Upper lobe of right lung (tissue), 1 donor: ENCODE results near the gene GPR142. TPM values are rescaled to one million over a fixed set of nuclear protein-coding genes. Genes with fewer than 3 reads are reported as not detected.

Experiments
- ATAC-seq: fragments of 200-7000 bp; cut with Tn5 transposase; one replicate; pipeline ENCODE4 v1.9.1; 2020; ENCODE audit warnings: mild to moderate bottlenecking, moderate library complexity
- DNase-seq: peaks from one replicate; pipeline ENCODE4 v3.0.0-alpha.2; 2020
- H3K27ac ChIP-seq: fragments of 200-600 bp; one replicate; pipeline ENCODE4 v1.8.0; 2022
- H3K27me3 ChIP-seq: fragments of 200-600 bp; one replicate; pipeline ENCODE4 v1.8.0; 2022; ENCODE audit warnings: mild to moderate bottlenecking
- H3K36me3 ChIP-seq: fragments of 200-600 bp; one replicate; pipeline ENCODE4 v1.8.0; 2022
- H3K4me1 ChIP-seq: fragments of 200-600 bp; one replicate; pipeline ENCODE4 v1.8.0; 2022
- H3K4me3 ChIP-seq: fragments of 200-600 bp; one replicate; pipeline ENCODE4 v1.8.0; 2022; ENCODE audit warnings: mild to moderate bottlenecking
- H3K9me3 ChIP-seq: fragments of 200-600 bp; one replicate; pipeline ENCODE4 v1.8.0; 2022
- CTCF ChIP-seq: fragments of 200-600 bp; IDR thresholded peaks from one replicate; pipeline ENCODE4 v1.8.0; 2022; ENCODE audit warnings: antibody characterized with exemption
- intact Hi-C: fragments of 100-400 bp; cut with DNase I; formaldehyde crosslinking; loops from one replicate; pipeline ENCODE4 v1.11.0; 2022
- total RNA-seq: library from RNA; stranded (reverse); fragmentation: NEBNext Ultra II Directional; extraction: Animal tissue kit (Norgen Biotek cat#: 25700); gene quantifications from one replicate; pipeline ENCODE4 v1.2.1, GENCODE V29; 2021
- donor health status: DM: no; HTN: yes; CAD: no; lungs with severe emphysema.

GPR142 gene
- total RNA-seq, 1 donor from 2014 or later = not detected

- DNase-seq (no peak), ATAC-seq (no peak)
- H3K27ac ChIP-seq = no peak overlapping the region
- intact Hi-C loops = no loop called here
- TF ChIP-seq CTCF = no peak
- H3K27me3 ChIP-seq = no peaks in the 10 kb centered on the region
- H3K9me3 ChIP-seq = no peaks in the 10 kb centered on the region
- H3K4me3 ChIP-seq = no peak overlapping the region
- no peaks in the 10 kb centered on the region for H3K36me3 ChIP-seq
- no peaks in the 10 kb centered on the region for H3K4me1 ChIP-seq
These were observed 19.1 kb downstream of the GPR142 start for GRCh38 chr17:74386386-74386785.

- H3K4me1 ChIP-seq = no peaks in the 10 kb centered on the region
- intact Hi-C loops = no loop called here
- H3K27me3 ChIP-seq = no peaks in the 10 kb centered on the region
- H3K4me3 ChIP-seq = no peak overlapping the region
- DNase-seq = no peak
- no peak for ATAC-seq
- H3K9me3 ChIP-seq = no peaks in the 10 kb centered on the region
- no peak for TF ChIP-seq CTCF
- H3K36me3 ChIP-seq = no peaks in the 10 kb centered on the region
- no peak overlapping the region for H3K27ac ChIP-seq
These were observed 20.3 kb downstream of the GPR142 start for GRCh38 chr17:74387365-74388218.

- H3K27ac ChIP-seq = no peak overlapping the region
- no peak for TF ChIP-seq CTCF
- H3K4me3 ChIP-seq = no peak overlapping the region
- intact Hi-C loops = no loop called here
- H3K4me1 ChIP-seq = no peaks in the 10 kb centered on the region
- H3K9me3 ChIP-seq = no peaks in the 10 kb centered on the region
- DNase-seq (no peak), ATAC-seq (peak; percentile 22)
- no peaks in the 10 kb centered on the region for H3K27me3 ChIP-seq
- no peaks in the 10 kb centered on the region for H3K36me3 ChIP-seq
These were observed 21.9 kb downstream of the GPR142 start for GRCh38 chr17:74389084-74389753.

- H3K4me1 ChIP-seq = no peaks in the 10 kb centered on the region
- H3K36me3 ChIP-seq = no peaks in the 10 kb centered on the region
- DNase-seq = no peak
- intact Hi-C loops = no loop called here
- H3K4me3 ChIP-seq = no peak overlapping the region
- no peaks in the 10 kb centered on the region for H3K9me3 ChIP-seq
- TF ChIP-seq CTCF = no peak
- no peak overlapping the region for H3K27ac ChIP-seq
- no peak for ATAC-seq
- no peaks in the 10 kb centered on the region for H3K27me3 ChIP-seq
These were observed 22.8 kb downstream of the GPR142 start for GRCh38 chr17:74389937-74390679.

DNA sequence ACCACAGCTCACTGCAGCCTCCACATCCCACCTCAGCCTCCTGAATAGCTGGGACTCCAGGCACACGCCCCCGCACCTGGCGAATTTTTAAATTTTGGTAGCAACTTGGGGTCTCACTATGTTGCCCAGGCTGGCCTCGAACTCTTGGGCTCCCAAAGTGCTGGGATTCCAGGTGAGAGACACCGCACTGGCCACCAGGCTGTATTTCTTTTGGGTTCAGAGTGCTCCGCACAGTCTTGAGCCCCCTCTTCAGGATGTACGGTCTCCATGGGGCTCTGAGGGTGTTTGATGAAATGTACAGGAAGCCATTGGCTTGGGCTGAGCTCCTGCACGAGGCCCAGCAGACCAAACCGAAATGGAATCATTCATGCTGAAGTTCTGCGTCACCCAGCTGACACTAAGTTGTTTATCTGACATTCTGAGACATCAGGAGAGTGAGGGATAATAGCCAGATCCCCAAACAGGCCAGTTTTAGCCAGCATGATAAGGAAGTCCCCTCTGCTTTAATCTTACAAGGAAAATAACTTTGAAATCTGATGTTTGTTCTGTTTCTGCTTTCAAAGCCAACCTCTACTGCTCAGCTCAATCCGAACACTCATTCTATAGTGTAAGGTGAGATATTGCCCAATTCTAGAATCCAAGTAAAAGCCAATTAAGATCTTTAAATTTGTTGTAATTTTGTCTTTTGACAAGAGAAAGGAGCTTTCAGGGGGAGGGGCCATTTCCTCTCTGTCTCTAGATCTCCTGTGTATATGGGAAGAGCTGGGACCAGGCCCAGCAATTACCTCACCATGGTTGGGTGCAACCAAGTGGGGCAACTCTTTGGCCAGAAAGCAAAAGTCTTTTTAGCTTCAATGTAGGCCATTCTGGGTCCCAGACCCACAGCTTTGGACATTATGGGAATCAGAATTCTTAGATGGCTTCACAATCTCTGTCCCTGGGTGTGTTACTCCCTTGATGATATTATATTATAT, 23.7 kb downstream of the GPR142 start:
- TF ChIP-seq CTCF = no peak
- intact Hi-C loops = no loop called here
- Histone ChIP-seq H3K27ac (no peak overlapping the region), H3K9me3 (no peaks in the 10 kb centered on the region), H3K36me3 (no peaks in the 10 kb centered on the region), H3K4me3 (no peak overlapping the region), H3K4me1 (no peaks in the 10 kb centered on the region), H3K27me3 (no peaks in the 10 kb centered on the region)
- ATAC-seq = no peak
- DNase-seq = no peak
